GM21717 (cell line): ENCODE data around the gene PHACTR4.
"Not testable (repeated sequence)": the region's sequence is repeated elsewhere in the genome, so short reads cannot be mapped to it uniquely, and the experiment has no call there.

Experiments
- ATAC-seq: cut with Tn5 transposase; IDR thresholded peaks from one replicate; pipeline ENCODE4 v1.9.1; 2021; ENCODE audit warnings: mild to moderate bottlenecking, moderate library complexity; ENCODE audit not compliant: unreplicated experiment

The PHACTR4 gene

DNA sequence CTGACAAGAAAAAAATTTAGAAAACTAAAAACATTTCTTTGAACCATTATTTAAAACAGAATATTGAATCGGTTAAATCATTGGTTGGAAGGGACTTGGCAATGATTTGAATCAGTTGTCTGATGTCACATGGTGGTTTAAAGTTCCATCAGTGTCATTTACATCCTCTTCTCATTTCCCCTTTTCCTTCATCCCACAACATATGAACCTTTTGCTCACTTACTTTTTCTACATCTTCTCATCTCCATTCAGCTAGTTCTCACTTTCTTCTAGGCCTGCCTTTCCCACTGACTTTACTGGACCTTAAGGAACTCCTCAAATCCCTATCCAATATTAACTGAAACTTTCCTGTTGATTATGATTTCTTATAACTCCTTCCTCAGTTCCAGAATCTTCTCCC lies 58.5 kb downstream of the PHACTR4 start:
- no peak for ATAC-seq

- ATAC-seq, result no peak
These were observed 59.5 kb downstream of the PHACTR4 start for GRCh38 chr1:28428990-28429520.

GRCh38 chr1:28436211-28436769 lies 66.8 kb downstream of the PHACTR4 start:
- ATAC-seq, result no peak

- no peak for ATAC-seq
These were observed 67.9 kb downstream of the PHACTR4 start for GRCh38 chr1:28437264-28437923.

GRCh38 chr1:28437924-28438699 lies 68.6 kb downstream of the PHACTR4 start:
- no peak for ATAC-seq

DNA sequence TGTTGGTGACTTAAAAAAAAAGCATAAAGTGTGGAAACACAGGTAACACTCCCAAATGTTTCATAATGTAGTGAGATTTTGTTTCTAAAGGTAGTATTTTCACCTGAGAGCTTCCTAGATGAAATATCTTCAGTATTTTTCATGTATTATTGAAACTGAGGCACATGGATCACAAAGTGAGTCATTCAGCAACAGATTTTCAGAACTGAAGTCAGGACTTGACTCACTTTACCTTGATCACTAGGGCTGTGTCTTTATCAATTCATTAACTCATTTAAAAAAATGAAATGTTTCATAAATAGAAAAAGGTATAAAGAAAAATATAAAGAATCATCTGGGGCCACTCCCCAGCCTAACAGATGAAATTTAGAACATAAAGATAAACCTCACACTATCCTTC lies 69.8 kb downstream of the PHACTR4 start:
- no peak for ATAC-seq

GRCh38 chr1:28441674-28442073 lies 72.1 kb downstream of the PHACTR4 start:
- no peak for ATAC-seq

- ATAC-seq, result no peak
These were observed 74.0 kb downstream of the PHACTR4 start for GRCh38 chr1:28443550-28443949.

GRCh38 chr1:28447679-28448078 lies 78.1 kb downstream of the PHACTR4 start:
- ATAC-seq, result no peak

GRCh38 chr1:28448094-28448611 lies 78.6 kb downstream of the PHACTR4 start:
- ATAC-seq, result not testable (repeated sequence)

GRCh38 chr1:28449904-28450303 lies 80.4 kb downstream of the PHACTR4 start:
- no peak for ATAC-seq

DNA sequence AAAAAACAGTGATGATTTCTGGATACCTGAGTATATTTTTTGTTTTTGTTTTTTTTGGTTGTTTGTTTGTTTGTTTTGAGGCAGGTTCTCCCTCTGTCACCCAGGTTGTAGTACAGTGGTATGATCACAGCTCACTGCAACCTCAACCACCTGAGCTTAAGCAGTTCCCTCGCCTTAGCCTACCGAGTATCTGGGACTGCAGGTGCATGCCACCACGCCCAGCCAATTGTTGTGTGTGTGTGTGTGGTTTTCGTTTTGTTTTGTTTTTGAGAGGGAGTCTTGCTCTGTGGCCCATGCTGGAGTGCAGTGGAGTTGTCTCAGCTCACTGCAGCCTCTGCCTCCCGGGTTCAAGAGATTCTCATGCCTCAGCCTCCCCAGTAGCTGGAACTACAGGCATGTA lies 81.0 kb downstream of the PHACTR4 start:
- ATAC-seq, result no peak

GRCh38 chr1:28451011-28451410 lies 81.5 kb downstream of the PHACTR4 start:
- no peak for ATAC-seq

GRCh38 chr1:28456078-28456477 lies 86.5 kb downstream of the PHACTR4 start:
- no peak for ATAC-seq

GRCh38 chr1:28457678-28458077 lies 88.1 kb downstream of the PHACTR4 start:
- no peak for ATAC-seq

GRCh38 chr1:28458237-28459228 lies 89.0 kb downstream of the PHACTR4 start:
- no peak for ATAC-seq

DNA sequence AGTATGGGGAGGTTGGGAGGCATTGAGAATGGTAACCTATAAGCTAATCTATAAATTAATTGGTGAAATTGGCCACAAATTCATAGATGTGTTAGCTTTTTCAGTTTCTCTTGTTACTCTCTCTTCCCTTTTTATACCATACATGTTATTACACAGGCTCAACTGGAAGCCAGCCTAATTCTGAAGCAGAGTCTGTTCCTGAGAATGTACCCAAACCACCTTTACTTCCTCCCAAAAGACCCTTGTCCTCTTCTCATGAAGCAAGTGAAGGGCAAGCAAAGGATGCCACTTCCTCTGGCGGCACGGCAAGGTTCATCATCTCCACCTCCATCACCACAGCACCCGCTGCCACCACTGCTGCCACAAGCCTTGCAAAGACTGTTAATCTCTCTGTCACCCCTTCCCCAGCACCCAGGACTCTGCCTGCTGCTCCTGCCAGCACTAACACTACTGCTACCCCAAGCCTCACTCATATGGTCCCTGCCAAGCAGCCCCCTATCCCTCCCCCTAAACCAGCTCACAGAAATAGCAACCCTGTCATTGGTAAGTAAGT lies 96.8 kb downstream of the PHACTR4 start:
- no peak for ATAC-seq

GRCh38 chr1:28470146-28470545 lies 100.6 kb downstream of the PHACTR4 start:
- no peak for ATAC-seq

DNA sequence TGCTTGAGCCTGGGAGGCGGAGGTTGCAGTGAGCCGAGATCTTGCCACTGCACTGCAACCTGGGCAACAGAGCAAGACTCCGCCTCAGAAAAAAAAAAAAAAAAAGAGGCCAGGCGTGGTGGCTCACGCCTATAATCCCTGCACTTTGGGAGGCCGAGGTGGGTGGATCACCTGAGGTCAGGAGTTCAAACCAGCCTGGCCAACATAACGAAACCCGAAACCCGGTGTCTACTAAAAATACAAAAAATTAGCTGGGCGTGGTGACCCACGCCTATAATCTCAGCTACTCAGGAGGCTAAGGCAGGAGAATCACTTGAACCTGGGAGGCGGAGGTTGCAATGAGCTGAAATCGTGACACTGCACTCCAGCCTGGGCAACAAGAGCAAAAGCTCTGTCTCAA lies 110.0 kb downstream of the PHACTR4 start:
- ATAC-seq, result not testable (repeated sequence)

DNA sequence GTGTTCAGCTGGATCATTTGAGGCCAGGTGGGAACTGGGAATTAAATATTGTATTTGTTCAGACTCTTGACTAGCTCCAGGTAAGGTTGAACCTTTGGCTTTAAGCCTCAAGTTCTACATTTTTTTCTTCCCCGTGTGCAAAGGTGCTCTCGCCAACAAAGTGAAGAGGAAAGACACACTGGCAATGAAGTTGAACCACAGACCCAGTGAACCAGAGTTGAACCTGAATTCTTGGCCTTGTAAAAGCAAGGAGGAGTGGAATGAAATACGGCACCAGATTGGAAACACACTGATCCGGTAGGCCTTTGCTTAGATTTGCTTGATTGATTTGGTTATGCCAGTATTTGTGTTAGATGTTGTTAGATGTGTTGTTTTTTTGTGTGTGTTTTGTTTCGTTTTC lies 110.8 kb downstream of the PHACTR4 start:
- ATAC-seq, result no peak
